Urothelium cell line (cell line): ENCODE measurements around the gene MGAT5B.
"Not testable (repeated sequence)": the region's sequence is repeated elsewhere in the genome, so short reads cannot be mapped to it uniquely, and the experiment has no call there.

Experiments used
- DNase-seq: peaks from one replicate; pipeline ENCODE4 v3.0.0; 2011; ENCODE audit warnings: low spot score, mixed read lengths
- FAIRE-seq: peaks from 2 replicates; lab custom pipeline; 2011; peaks lifted over from hg19 to GRCh38; lab: Jason Lieb, UNC

Gene MGAT5B

DNA sequence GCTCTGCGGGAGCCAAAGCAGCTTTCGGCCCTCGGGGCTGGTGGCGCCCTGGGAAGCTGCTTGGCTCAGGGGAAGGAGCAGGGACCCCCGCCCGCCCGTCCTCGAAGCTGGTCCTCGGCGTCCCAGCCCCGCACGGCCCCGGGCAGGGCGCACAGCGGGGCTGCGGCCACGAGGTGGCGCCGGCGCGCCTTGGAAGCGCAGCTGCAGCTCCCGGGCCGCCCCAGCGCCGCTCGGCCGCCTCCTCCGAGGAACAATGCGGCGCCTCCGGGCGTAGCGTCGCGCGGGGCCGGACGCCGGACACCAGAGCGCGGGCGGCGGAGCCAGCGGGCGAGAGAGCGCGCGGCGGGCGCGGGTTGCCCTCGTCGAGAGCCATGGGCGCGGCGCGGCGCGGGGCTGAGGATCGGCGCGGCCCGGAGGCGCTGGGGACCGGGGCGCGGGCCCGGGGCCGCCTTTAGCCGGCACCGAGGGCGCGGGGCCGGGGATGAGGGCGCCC, at the start of gene MGAT5B:
MGAT5B (plus strand) TSS at position 229 of the 493 bp plus-strand sequence. CDS start 626 bp downstream, outside the sequence.
- DNase-seq = peak; percentile 93

DNA sequence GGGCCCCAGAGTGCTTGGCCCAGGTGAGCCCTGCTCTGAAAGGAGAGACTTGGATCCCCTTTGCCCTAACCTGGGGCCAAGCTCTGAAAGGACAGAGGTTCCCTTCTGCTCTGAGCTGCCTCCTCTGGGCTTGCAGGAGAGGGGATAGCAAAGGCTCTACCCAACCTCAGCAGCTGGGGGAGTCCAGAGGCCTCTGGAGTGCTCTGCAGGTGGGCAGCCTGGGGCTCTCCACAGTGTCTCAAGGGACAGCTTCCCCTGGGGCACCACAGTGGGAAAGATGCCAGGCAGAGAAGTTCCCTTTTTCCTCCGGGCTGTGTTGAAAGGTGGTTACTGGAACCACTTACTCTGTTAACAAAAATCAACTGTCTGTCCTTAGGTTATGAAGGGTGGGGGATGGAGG, 48.2 kb upstream of the MGAT5B start:
- no peak for DNase-seq
- no peak for FAIRE-seq

More for the DNA sequence above, at the start of gene MGAT5B:
- peak; percentile 76 for FAIRE-seq

- DNase-seq = no peak
- no peak for FAIRE-seq
Measured at GRCh38 chr17:76820561-76820960, 47.6 kb upstream of the MGAT5B start.

DNA sequence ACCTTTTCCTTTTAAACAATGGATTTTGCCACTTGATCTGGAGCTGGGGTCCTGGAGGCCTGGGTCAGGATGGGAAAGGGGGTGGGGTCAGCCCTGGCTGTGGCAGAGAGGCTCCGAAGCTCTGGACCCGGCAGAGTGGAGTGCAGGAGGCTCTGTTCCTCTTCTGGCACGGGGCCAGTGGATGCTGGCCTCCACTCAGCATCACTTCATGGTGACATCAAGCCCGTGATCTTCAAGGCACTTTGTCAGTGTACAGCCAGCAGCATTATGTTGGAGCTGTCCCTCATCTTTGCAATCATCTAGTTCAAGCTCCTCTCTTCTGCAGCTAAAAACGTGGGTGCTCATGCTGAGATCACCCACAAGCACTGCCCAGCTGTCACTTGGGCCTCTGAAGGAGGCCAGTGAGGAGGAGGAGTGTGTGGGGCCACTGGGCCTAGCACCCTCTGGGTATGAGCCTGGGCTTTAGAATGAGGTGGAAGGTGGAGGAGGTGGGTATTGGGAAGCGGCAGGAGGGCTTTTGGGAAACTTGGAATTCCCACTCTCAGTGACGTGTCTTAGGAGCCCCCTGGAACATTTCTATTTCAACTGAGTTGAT, 45.9 kb upstream of the MGAT5B start:
- peak; percentile 50 for FAIRE-seq
- DNase-seq = no peak

DNA sequence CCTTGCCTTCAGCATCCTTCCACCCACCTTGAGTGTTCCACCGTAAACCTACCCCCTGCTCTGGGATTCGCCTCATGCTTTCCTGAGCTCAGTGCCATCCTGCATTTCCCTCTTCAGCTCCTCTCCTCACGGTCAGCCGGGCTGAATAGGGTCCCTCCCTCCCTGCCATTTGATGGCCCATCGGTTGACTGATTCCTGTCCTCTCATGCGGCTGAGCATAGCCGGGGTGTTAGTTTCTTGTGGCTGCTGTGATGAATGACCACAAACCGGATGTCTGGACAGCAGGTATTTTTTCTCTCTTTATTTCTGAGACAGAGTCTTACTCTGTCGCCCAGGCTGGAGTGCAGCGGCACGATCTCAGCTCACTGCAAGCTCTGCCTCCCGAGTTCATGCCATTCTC, 44.1 kb upstream of the MGAT5B start:
- DNase-seq (no peak), FAIRE-seq (no peak)

- no peak for DNase-seq
- FAIRE-seq = no peak
Measured at GRCh38 chr17:76826330-76827068, 41.7 kb upstream of the MGAT5B start.

DNA sequence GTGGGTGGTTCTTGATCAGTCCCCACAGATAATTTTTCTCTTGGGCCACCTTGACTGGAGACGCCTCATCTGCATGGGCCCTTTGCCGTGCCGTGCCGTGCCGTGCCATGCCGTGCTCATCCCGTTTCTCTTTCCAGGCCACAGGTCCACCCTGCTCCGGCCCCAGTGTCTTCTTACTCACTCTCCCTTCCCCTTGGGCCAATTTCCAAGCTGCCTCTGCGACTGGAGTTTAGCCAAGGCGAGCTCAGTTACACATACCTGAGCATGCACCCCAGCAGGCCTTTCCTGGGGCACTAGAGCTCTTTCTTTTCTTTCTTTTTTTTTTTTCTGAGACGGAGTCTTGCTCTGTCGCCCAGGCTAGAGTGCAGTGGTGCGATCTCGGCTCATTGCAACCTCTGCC, 40.5 kb upstream of the MGAT5B start:
- no peak for DNase-seq
- no peak for FAIRE-seq

- no peak for DNase-seq
- no peak for FAIRE-seq
Measured at GRCh38 chr17:76830987-76831715, 37.1 kb upstream of the MGAT5B start.

GRCh38 chr17:76833034-76833644, 35.1 kb upstream of the MGAT5B start:
- DNase-seq (no peak), FAIRE-seq (no peak)

DNA sequence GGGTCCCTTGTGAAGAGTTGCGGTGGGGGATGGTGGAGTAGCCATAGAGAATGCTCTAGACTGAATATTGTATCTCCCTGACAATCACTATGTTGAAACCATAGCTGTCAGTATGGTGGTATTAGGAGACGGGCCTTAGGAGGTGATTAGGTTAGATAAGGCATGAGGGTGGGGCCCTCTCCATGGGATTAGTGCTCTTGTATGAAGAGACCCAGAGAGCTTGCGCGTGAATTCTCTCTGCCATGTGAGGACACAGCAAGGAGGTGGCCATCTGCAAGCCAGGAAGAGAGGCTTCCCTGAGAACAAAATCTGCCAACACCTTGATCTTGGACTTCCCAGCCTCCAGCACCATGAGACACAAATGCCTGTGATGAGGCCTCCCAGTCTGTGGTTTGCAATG, 34.5 kb upstream of the MGAT5B start:
- DNase-seq (no peak), FAIRE-seq (no peak)

DNA sequence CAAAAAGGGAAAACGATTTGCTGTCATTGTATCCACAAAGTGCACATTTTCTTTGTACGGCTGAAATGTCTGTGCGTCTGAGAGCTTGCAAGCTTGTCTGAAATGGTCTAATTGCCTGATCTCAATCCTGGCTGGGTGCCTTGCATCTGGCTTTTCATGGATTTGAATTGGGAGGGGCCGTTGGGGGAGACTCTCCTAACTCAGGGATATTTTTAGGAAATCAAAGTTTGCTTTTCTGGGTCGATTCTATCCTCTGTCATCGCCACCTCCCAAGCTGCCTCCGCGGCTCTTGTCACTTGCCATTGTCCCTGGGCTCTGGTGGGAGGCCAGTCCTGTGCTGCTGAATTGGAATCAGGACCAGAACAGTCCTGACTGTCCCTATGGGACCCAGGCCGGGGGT, 33.3 kb upstream of the MGAT5B start:
- FAIRE-seq (no peak), DNase-seq (no peak)

- no peak for DNase-seq
Measured at GRCh38 chr17:76840443-76840767, 27.8 kb upstream of the MGAT5B start.

DNA sequence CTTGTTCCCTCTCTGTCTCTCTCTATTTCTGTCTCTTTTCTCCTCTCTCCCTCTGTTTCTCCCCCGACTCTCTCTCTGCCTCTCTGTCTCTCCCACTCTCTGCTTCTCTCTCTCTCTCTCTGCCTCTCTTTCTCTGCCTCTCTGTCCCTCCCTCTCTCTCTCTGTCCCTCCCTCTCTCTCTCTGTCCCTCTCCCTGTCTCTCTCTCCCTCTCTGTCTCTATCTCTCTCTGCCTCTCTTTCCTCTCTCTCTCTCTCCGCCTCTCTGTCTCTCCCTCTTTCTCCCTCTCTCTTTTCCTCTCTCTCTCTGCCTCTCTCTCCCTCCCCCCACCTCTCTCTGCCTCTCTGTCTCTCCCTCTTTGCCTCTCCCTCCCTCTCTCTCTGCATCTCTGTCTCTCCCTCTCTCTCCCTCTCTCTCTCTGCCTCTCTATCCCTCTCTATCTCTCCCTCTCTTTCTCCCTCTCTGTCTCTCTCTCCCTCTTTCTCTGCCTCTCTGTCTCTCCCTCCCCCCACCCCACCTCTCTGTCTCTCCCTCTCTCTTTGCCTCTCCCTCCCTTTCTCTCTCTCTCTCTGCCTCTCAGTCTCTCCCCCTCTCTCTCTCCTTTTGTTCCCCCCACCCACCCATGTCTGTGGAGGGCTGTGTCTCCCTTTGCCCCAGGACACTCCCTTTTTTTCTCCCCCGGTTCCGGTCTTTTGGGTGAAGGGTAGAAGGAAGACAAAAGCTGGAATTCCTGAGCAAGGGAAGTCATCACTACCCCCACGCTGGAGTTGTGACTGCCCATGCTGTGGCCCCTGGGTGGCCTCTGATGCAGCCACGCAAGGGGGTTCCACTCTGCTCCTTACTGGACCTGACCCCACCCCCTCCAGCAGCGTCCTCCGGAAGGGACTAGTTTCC, 27.1 kb upstream of the MGAT5B start:
- FAIRE-seq = peak; percentile 40
- peak; percentile 67 for DNase-seq

More at GRCh38 chr17:76840443-76840767, 27.8 kb upstream of the MGAT5B start:
- peak; percentile 17 for FAIRE-seq

- FAIRE-seq = peak; percentile 61
Measured at GRCh38 chr17:76841776-76842405, 26.3 kb upstream of the MGAT5B start.

DNA sequence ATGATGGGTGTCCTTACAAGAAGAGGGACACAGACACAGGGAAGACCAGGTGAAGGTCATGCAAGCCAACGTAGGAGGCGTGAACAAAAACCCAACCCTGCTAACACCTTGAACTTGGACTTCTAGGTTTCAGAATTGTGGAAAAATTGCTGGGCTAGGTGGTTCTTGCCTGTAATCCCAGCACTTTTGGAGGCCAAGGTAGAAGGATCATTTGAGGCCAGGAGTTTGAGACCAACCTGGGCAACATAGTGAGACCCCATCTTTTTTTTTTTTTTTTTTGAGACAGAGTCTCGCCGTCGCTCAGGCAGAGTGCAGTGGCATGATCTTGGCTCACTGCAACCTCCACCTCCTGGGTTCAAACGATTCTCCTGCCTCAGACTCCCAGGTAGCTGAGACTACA, 25.1 kb upstream of the MGAT5B start:
- peak; percentile 37 for FAIRE-seq
- DNase-seq = not testable (repeated sequence)

More at GRCh38 chr17:76841776-76842405, 26.3 kb upstream of the MGAT5B start:
- peak; percentile 44 for DNase-seq

DNA sequence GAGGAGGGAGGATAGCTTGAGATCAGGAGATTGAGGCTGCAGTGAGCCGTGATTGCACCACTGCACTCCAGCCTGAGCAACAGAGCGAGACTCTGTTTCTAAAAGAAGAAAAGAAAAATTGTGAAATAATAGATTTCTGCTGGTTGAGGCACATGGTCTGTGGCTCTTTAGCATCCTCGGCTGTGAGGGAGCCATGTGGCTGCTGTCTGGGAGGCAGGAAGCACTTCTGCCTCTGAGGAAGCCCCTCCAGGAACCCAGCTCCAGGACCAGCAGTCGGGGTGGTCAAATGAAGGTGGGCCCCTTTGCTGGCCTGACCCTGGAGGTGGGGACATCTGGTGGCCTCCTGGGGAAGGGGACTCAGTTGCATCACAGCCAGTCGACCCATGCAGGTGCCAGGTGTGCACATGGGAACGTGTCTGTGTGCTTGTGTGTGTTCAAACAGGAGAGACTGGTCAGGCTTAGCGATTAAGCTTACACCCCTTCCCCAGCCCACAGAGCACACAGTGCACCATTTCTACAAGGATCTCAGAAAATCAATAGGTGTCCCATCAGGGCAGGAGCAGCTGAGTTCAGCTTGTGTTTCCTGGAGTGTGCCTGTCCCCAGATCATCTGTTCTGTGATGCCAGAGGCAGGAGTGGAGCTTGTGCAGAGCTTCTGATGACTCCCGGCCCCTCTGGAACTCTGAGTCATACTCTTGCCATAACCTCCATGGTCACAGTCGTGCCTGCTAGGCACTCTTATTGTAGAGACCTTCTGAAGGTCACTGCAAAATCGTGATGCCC, 24.3 kb upstream of the MGAT5B start:
- peak; percentile 9 for FAIRE-seq

GRCh38 chr17:76844485-76844829, 23.7 kb upstream of the MGAT5B start:
- FAIRE-seq (no peak), DNase-seq (no peak)

More for the DNA sequence above, 24.3 kb upstream of the MGAT5B start:
- DNase-seq = peak; percentile 37

- no peak for FAIRE-seq
- no peak for DNase-seq
Measured at GRCh38 chr17:76844846-76845245, 23.4 kb upstream of the MGAT5B start.

- DNase-seq (no peak), FAIRE-seq (no peak)
Measured at GRCh38 chr17:76845541-76846017, 22.6 kb upstream of the MGAT5B start.
